Measurements from ENCODE around the gene STS. TPM values are rescaled to one million over a fixed set of nuclear protein-coding genes. Genes with fewer than 3 reads are reported as not detected.
"Not testable (repeated sequence)": the region's sequence is repeated elsewhere in the genome, so short reads cannot be mapped to it uniquely, and the experiment has no call there.

STS gene
- total RNA-seq, 1 experiment from 2014 or later = 10.0 TPM

GRCh38 chrX:7178859-7179258 lies 31.3 kb downstream of the STS start:
- not testable (repeated sequence) for DNase-seq (ENCODE audit: low read depth)

- DNase-seq (ENCODE audit: low read depth) = peak; percentile 17
Measured at GRCh38 chrX:7179446-7179845, 31.9 kb downstream of the STS start.

DNA sequence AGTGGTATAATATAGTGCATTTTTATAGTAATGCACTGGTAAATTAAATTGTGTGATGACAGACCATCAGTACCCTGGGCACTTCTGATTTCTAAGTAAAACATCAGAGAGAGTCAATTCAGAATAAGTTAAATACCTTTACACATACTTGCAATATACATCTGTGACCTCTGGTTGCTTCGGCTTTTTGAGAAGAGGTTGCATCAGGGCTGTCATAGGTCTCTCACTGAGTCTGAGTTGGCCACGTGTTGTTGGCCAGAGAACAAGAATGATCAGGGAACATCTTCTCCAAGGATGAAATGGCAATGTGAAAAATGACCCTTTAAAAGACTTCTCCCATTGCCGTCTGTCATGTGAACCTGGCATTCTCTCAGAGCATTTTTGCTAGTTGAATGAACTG lies 37.3 kb downstream of the STS start:
- no peak for DNase-seq (ENCODE audit: low read depth)

DNA sequence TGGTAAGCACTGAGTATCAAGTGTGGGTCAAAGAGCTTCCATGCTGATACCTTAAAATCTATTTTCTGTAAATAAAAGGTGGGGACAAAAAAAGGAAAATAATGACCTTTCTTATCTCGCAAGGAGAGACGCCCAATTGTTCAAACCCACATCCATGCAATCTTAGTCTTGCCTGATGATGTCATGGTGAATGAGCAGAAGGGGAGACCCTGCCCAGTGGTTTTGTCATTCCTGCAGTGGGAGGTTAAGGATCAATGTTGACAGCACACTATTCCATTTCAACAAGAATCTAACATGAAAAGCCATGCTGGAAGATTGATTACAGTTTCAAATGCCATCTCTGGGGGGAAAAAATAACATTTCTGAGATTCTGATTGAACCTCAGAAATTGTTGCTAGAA lies 41.2 kb downstream of the STS start:
- DNase-seq (ENCODE audit: low read depth) = no peak

DNA sequence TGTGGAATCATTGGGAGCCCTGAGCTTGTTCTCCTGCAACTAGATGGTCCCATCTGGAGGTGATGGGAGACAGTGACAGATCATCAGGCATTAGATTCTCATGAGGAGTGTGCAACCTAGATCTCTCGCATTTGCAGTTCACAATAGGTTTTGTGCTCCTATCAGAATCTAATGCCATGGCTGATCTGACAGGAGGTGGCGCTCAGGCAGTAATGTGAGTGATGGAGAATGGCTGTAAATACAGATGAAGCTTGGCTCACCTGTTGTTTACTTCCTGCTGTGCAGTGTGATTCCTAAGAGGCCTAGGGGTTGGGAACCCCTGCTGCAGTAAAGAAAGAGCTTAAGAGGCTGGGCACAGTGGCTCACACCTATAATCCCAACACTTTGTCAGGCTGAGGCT lies 42.6 kb downstream of the STS start:
- no peak for DNase-seq (ENCODE audit: low read depth)

GRCh38 chrX:7191681-7192110 lies 44.2 kb downstream of the STS start:
- no peak for DNase-seq (ENCODE audit: low read depth)

DNA sequence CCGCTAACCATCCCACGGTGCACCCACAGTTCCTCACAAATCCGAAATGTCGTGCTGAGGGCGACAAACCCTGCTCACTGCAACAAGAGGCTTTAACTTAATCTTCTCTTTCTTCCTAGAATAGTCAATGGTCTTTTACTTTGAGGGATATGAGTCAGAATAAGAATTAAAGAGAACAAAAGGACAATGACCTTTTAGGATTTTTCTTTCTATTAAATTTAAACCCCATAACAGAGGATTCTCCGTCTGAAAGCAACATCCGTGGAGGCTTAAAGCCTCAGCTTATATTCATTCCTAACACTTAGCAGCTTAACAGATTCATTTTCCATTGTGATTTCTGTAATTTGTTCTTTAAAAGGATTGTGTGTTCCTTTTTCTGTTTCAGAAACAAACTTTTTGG lies 45.4 kb downstream of the STS start:
- no peak for DNase-seq (ENCODE audit: low read depth)

DNA sequence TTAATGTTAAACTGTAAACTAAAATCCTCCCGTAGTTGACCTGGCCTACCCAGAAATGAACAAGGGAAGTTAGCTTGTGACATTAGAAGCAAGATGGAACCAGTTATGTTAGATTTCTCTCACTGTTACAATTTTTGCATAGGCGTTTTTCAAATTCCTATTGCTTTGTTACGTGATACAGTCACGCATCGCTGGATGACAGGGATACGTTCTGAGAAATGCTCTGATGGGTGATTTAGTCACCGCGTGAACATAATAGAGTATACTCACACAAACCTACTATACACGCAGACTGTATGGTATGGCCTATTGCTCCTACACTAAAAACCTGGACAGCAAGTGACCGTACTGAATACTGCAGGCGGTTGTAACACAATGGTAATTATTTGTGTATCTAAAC lies 47.1 kb downstream of the STS start:
- no peak for DNase-seq (ENCODE audit: low read depth)

Other genes with a start within 250 kb of the STS start
- 13.2 and 27.5 TPM in 2 replicates for gene PUDP, start 441 bp downstream of the STS start, total RNA-seq (2014; rRNA removed)